ENCODE results near the gene MAD2L1. TPM values are rescaled to one million over a fixed set of nuclear protein-coding genes. Genes with fewer than 3 reads are reported as not detected.

The MAD2L1 gene
- total RNA-seq, 2 donors from 2014 or later: 2.4 to 11.0 TPM

GRCh38 chr4:120083152-120083551, 16.5 kb upstream of the MAD2L1 start:
- H3K27me3 ChIP-seq (replicated peaks; ENCODE audit: insufficient read depth): no peaks in the 10 kb centered on the region
- no peak overlapping the region for H3K27ac ChIP-seq
- WGBS: 79% methylated on average over 2 of the region's 2 CpGs
- H3K4me3 ChIP-seq: no peak overlapping the region
- H3K4me1 ChIP-seq (replicated peaks): no peaks in the 10 kb centered on the region
- DNase-seq (ENCODE audit: low spot score): no peak
- intact Hi-C loops (cut with DNase I): no loop called here
- no peaks in the 10 kb centered on the region for H3K36me3 ChIP-seq
- no peak for TF ChIP-seq POLR2AphosphoS5 (IDR thresholded peaks at IDR 0.05)
- TF ChIP-seq POLR2A (IDR thresholded peaks at IDR 0.05): no peak
- TF ChIP-seq CTCF (IDR thresholded peaks at IDR 0.05): no peak
- no peaks in the 10 kb centered on the region for H3K9me3 ChIP-seq

GRCh38 chr4:120082251-120082650, 15.6 kb upstream of the MAD2L1 start:
- Histone ChIP-seq H3K4me1 (replicated peaks) (no peaks in the 10 kb centered on the region), H3K27me3 (replicated peaks; ENCODE audit: insufficient read depth) (no peaks in the 10 kb centered on the region), H3K27ac (no peak overlapping the region), H3K4me3 (no peak overlapping the region), H3K36me3 (no peaks in the 10 kb centered on the region), H3K9me3 (no peaks in the 10 kb centered on the region)
- intact Hi-C loops (cut with DNase I): no loop called here
- WGBS: 65% methylated on average over 1 of the region's 1 CpG
- TF ChIP-seq POLR2A (IDR thresholded peaks at IDR 0.05) (no peak), CTCF (IDR thresholded peaks at IDR 0.05) (no peak), POLR2AphosphoS5 (IDR thresholded peaks at IDR 0.05) (no peak)
- no peak for DNase-seq (ENCODE audit: low spot score)

- no peaks in the 10 kb centered on the region for H3K27me3 ChIP-seq (replicated peaks; ENCODE audit: insufficient read depth)
- no peak overlapping the region for H3K27ac ChIP-seq
- no peaks in the 10 kb centered on the region for H3K36me3 ChIP-seq
- no peak for DNase-seq (ENCODE audit: low spot score)
- no peaks in the 10 kb centered on the region for H3K9me3 ChIP-seq
- no peak overlapping the region for H3K4me3 ChIP-seq
- H3K4me1 ChIP-seq (replicated peaks): no peaks in the 10 kb centered on the region
- TF ChIP-seq CTCF (IDR thresholded peaks at IDR 0.05) (no peak), POLR2AphosphoS5 (IDR thresholded peaks at IDR 0.05) (no peak), POLR2A (IDR thresholded peaks at IDR 0.05) (no peak)
- intact Hi-C loops (cut with DNase I): no loop called here
Measured at GRCh38 chr4:120081726-120082125, 15.1 kb upstream of the MAD2L1 start.

GRCh38 chr4:120080533-120080932, 13.9 kb upstream of the MAD2L1 start:
- 77% methylated on average over 2 of the region's 2 CpGs for WGBS
- no peak for DNase-seq (ENCODE audit: low spot score)
- intact Hi-C loops (cut with DNase I): no loop called here
- Histone ChIP-seq H3K9me3 (no peaks in the 10 kb centered on the region), H3K4me3 (no peak overlapping the region), H3K27me3 (replicated peaks; ENCODE audit: insufficient read depth) (no peaks in the 10 kb centered on the region), H3K4me1 (replicated peaks) (no peaks in the 10 kb centered on the region), H3K27ac (no peak overlapping the region), H3K36me3 (no peaks in the 10 kb centered on the region)
- no peak for TF ChIP-seq CTCF (IDR thresholded peaks at IDR 0.05)
- TF ChIP-seq POLR2AphosphoS5 (IDR thresholded peaks at IDR 0.05): no peak
- no peak for TF ChIP-seq POLR2A (IDR thresholded peaks at IDR 0.05)

- no peaks in the 10 kb centered on the region for H3K4me1 ChIP-seq (replicated peaks)
- TF ChIP-seq CTCF (IDR thresholded peaks at IDR 0.05): no peak
- TF ChIP-seq POLR2AphosphoS5 (IDR thresholded peaks at IDR 0.05): no peak
- TF ChIP-seq POLR2A (IDR thresholded peaks at IDR 0.05): no peak
- DNase-seq (ENCODE audit: low spot score): no peak
- H3K27me3 ChIP-seq (replicated peaks; ENCODE audit: insufficient read depth): no peaks in the 10 kb centered on the region
- no peaks in the 10 kb centered on the region for H3K36me3 ChIP-seq
- no peak overlapping the region for H3K27ac ChIP-seq
- H3K9me3 ChIP-seq: no peaks in the 10 kb centered on the region
- WGBS: 50% methylated on average over 5 of the region's 5 CpGs
- H3K4me3 ChIP-seq: no peak overlapping the region
- intact Hi-C loops (cut with DNase I): loop anchor here (10.0 kb wide), 1 partner anchor 75 kb away; no protein-coding TSS in a partner anchor
Measured at GRCh38 chr4:120079839-120080520, 13.3 kb upstream of the MAD2L1 start.

All from prostate gland (tissue), 2 donors.